Measurements from ENCODE around the gene GLIS2.

- no peak for TF ChIP-seq POLR2A (IDR thresholded peaks at IDR 0.05; ENCODE audit: low read length)
- no peak for TF ChIP-seq ZFP36 (IDR thresholded peaks at IDR 0.05; ENCODE audit: borderline replicate concordance, partially characterized antibody)
- no peak for TF ChIP-seq ZNF302 (CRISPR knock-in tag; IDR thresholded peaks at IDR 0.05)
- TF ChIP-seq ATOH8 (CRISPR knock-in tag; IDR thresholded peaks at IDR 0.05; ENCODE audit: low read depth), result no peak
- no peak for TF ChIP-seq NR3C1 (IDR thresholded peaks at IDR 0.05)
- no peak for TF ChIP-seq USF2 (IDR thresholded peaks at IDR 0.05)
- TF ChIP-seq, protein P1, sequence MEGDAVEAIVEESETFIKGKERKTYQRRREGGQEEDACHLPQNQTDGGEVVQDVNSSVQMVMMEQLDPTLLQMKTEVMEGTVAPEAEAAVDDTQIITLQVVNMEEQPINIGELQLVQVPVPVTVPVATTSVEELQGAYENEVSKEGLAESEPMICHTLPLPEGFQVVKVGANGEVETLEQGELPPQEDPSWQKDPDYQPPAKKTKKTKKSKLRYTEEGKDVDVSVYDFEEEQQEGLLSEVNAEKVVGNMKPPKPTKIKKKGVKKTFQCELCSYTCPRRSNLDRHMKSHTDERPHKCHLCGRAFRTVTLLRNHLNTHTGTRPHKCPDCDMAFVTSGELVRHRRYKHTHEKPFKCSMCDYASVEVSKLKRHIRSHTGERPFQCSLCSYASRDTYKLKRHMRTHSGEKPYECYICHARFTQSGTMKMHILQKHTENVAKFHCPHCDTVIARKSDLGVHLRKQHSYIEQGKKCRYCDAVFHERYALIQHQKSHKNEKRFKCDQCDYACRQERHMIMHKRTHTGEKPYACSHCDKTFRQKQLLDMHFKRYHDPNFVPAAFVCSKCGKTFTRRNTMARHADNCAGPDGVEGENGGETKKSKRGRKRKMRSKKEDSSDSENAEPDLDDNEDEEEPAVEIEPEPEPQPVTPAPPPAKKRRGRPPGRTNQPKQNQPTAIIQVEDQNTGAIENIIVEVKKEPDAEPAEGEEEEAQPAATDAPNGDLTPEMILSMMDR (IDR thresholded peaks at IDR 0.05), result no peak
- TF ChIP-seq, protein P2, sequence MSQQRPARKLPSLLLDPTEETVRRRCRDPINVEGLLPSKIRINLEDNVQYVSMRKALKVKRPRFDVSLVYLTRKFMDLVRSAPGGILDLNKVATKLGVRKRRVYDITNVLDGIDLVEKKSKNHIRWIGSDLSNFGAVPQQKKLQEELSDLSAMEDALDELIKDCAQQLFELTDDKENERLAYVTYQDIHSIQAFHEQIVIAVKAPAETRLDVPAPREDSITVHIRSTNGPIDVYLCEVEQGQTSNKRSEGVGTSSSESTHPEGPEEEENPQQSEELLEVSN (IDR thresholded peaks at IDR 0.05; ENCODE audit: borderline replicate concordance, low read depth), result no peak
- TF ChIP-seq MAZ (IDR thresholded peaks at IDR 0.05; ENCODE audit: borderline replicate concordance, low read depth, low read length), result no peak
- no peak for TF ChIP-seq JUN (IDR thresholded peaks at IDR 0.05)
- no peak for TF ChIP-seq JUNB (IDR thresholded peaks at IDR 0.05)
- no peak for TF ChIP-seq MAX (IDR thresholded peaks at IDR 0.05)
- no peak for TF ChIP-seq CEBPB (IDR thresholded peaks at IDR 0.05)
- TF ChIP-seq HES2 (IDR thresholded peaks at IDR 0.05), result no peak
Observed at GRCh38 chr16:4309102-4309832, 6.6 kb upstream of the GLIS2 start.

Measured in A549 (cell line).